Thoracic aorta (tissue), 2 donors: ENCODE measurements around the gene LRP6. TPM values are rescaled to one million over a fixed set of nuclear protein-coding genes. Genes with fewer than 3 reads are reported as not detected.

Source experiments
- ATAC-seq: fragments of 150-250 bp; one replicate; pipeline ENCODE4 v1.8.0; 2017; ENCODE audit warnings: low read depth; ENCODE audit not compliant: insufficient number of reproducible peaks, low FRiP score
- DNase-seq: peaks from one replicate; pipeline ENCODE4 v3.0.0-alpha.2; 2020; ENCODE audit warnings: low spot score
- H3K27ac ChIP-seq, 2 donors: fragments of 200-600 bp; sonication (generic); 1 replicate in 1 of 2; 2 replicates in 1 of 2; pipeline ENCODE4 v1.5.1; 2016; ENCODE audit warnings: mild to moderate bottlenecking in 2 of 2, moderate library complexity in 2 of 2
- H3K27me3 ChIP-seq: fragments of 200-600 bp; sonication (generic); replicated peaks from 2 replicates; pipeline ENCODE4 v1.6.0; 2016; ENCODE audit warnings: mild to moderate bottlenecking; ENCODE audit not compliant: insufficient read depth
- H3K36me3 ChIP-seq: fragments of 200-600 bp; sonication (generic); one replicate; pipeline ENCODE4 v1.5.1; 2016
- H3K4me1 ChIP-seq, 2 donors: fragments of 200-600 bp; sonication (generic); 1 replicate in 1 of 2; 2 replicates in 1 of 2; pipeline versions ENCODE4 v1.5.1 to v1.6.0; 2016; ENCODE audit warnings: low read depth in 2 of 2, mild to moderate bottlenecking in 1 of 2; ENCODE audit not compliant: control insufficient read depth in 1 of 2
- H3K4me3 ChIP-seq: fragments of 200-600 bp; sonication (generic); 2 replicates; pipeline ENCODE4 v1.5.1; 2016; ENCODE audit warnings: mild to moderate bottlenecking
- H3K9me3 ChIP-seq: fragments of 200-600 bp; sonication (generic); 2 replicates; pipeline ENCODE4 v1.5.1; 2016
- CTCF ChIP-seq: fragments of 200-600 bp; sonication (generic); IDR thresholded peaks from one replicate; pipeline ENCODE4 v1.5.1; 2019; ENCODE audit warnings: antibody characterized with exemption
- total RNA-seq, 2 donors: library from RNA; depleted of rRNA; stranded (reverse); fragments of >200 nt; gene quantifications; one replicate each; pipeline versions ENCODE4 v1.1.0 to v1.2.3, GENCODE V29; 2016

Gene LRP6
- total RNA-seq, 2 donors from 2014 or later, result 39.9 to 41.5 TPM

- no peak for DNase-seq
- Histone ChIP-seq H3K27ac (no peak overlapping the region), H3K36me3 (no peaks in the 10 kb centered on the region), H3K4me1 (no peaks in the 10 kb centered on the region), H3K27me3 (no peaks in the 10 kb centered on the region), H3K9me3 (no peaks in the 10 kb centered on the region), H3K4me3 (no peak overlapping the region)
- TF ChIP-seq CTCF, result no peak
- no peak for ATAC-seq
These were observed 34.3 kb upstream of the LRP6 start for GRCh38 chr12:12301122-12301521.

- H3K27me3 ChIP-seq, result no peaks in the 10 kb centered on the region
- H3K36me3 ChIP-seq, result no peaks in the 10 kb centered on the region
- H3K4me3 ChIP-seq, result no peak overlapping the region
- TF ChIP-seq CTCF, result no peak
- no peak overlapping the region for H3K27ac ChIP-seq
- ATAC-seq (no peak), DNase-seq (no peak)
- peaks cover 5 to 7% of the 10 kb centered on the region in 2 donors for H3K4me1 ChIP-seq
- no peaks in the 10 kb centered on the region for H3K9me3 ChIP-seq
These were observed 30.5 kb upstream of the LRP6 start for GRCh38 chr12:12297201-12297830.

- H3K9me3 ChIP-seq, result no peaks in the 10 kb centered on the region
- no peak overlapping the region for H3K27ac ChIP-seq
- no peak overlapping the region for H3K4me3 ChIP-seq
- ATAC-seq, result no peak
- DNase-seq, result no peak
- no peaks in the 10 kb centered on the region for H3K36me3 ChIP-seq
- H3K4me1 ChIP-seq, result peaks cover 5 to 7% of the 10 kb centered on the region in 2 donors
- H3K27me3 ChIP-seq, result no peaks in the 10 kb centered on the region
- TF ChIP-seq CTCF, result no peak
These were observed 27.6 kb upstream of the LRP6 start for GRCh38 chr12:12294215-12295005.

GRCh38 chr12:12290206-12290605 is 23.4 kb upstream of the LRP6 start:
- no peaks in the 10 kb centered on the region for H3K27me3 ChIP-seq
- ATAC-seq, result no peak
- no peaks in the 10 kb centered on the region for H3K9me3 ChIP-seq
- H3K4me3 ChIP-seq, result no peak overlapping the region
- H3K27ac ChIP-seq, result no peak overlapping the region
- DNase-seq, result no peak
- H3K4me1 ChIP-seq, result peaks cover 5 to 7% of the 10 kb centered on the region in 2 donors
- no peak for TF ChIP-seq CTCF
- H3K36me3 ChIP-seq, result no peaks in the 10 kb centered on the region

GRCh38 chr12:12286441-12286840 is 19.6 kb upstream of the LRP6 start:
- no peak overlapping the region for H3K27ac ChIP-seq
- peaks cover 9 to 24% of the 10 kb centered on the region in 2 donors for H3K4me1 ChIP-seq
- no peak for DNase-seq
- TF ChIP-seq CTCF, result no peak
- H3K27me3 ChIP-seq, result no peaks in the 10 kb centered on the region
- H3K9me3 ChIP-seq, result no peaks in the 10 kb centered on the region
- H3K36me3 ChIP-seq, result no peaks in the 10 kb centered on the region
- H3K4me3 ChIP-seq, result no peak overlapping the region
- ATAC-seq, result no peak
